HG03064 (cell line): ENCODE data around the gene MYRIP.
"Not testable (repeated sequence)": the region's sequence is repeated elsewhere in the genome, so short reads cannot be mapped to it uniquely, and the experiment has no call there.

Experiments used
- ATAC-seq: cut with Tn5 transposase; IDR thresholded peaks from one replicate; pipeline ENCODE4 v1.9.1; 2021; ENCODE audit warnings: low read depth; ENCODE audit not compliant: unreplicated experiment

Gene MYRIP

GRCh38 chr3:40077139-40077538 lies 267.7 kb downstream of the MYRIP start:
- ATAC-seq, result not testable (repeated sequence)

DNA sequence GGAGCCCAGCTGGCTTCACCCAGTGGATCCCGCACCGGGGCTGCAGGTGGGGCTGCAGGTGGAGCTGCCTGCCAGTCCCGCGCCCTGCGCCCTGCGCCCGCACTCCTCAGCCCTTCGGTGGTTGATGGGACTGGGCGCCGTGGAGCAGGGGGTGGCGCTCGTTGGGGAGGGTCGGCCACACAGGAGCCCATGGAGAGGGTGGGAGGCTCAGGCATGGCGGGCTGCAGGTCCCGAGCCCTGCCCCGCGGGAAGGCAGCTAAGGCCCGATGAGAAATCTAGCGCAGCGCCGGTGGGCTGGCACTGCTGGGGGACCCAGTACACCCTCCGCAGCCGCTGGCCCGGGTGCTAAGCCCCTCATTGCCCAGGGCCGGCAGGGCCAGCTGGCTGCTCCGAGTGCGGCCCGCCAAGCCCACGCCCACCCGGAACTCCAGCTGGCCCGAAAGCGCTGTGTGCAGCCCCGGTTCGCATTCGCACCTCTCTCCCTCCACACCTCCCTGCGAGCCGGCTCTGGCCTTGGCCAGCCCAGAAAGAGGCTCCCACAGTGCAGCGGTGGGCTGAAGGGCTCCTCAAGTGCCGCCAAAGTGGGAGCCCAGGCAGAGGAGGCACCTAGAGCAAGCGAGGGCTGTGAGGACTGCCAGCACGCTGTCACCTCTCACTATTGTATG lies 268.6 kb downstream of the MYRIP start:
- not testable (repeated sequence) for ATAC-seq

DNA sequence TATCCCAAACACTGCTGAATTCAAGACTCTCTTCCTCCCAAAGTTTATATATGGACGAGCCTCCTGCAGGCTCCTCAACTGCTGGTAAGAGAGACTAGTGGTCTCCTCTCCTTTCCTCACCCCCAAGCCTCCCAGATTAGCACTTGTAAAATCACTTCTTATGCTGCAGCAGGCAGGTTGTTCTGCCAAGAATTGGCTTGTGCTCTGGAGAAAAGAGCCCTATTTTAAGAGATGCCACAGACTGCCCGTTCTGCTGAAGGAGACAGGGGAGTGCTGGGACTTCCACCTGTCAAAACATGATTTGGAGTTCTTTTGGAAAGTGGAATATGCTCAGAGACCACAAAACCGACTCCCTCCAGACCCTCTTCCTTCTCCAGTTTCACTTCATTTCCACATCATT lies 269.2 kb downstream of the MYRIP start:
- ATAC-seq, result no peak

GRCh38 chr3:40079203-40079846 lies 269.9 kb downstream of the MYRIP start:
- no peak for ATAC-seq

DNA sequence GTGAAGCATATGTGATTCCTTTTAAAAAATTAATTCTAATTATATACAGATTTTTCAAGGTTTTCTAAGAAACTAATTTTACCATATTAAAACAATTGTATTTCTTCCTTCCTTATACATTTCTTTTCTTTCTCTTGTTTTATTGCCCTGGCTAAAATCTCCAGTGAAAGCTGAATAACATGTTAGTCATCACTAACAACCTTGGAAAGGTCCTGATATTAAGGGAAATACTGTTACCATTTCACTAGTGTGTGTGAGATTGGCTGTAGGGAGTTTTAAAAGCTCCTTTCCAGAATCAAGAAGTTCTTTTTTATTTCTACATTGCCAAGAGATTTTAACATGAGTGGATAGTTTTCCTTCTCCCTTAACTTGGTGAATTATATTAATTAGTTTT lies 270.4 kb downstream of the MYRIP start:
- no peak for ATAC-seq

DNA sequence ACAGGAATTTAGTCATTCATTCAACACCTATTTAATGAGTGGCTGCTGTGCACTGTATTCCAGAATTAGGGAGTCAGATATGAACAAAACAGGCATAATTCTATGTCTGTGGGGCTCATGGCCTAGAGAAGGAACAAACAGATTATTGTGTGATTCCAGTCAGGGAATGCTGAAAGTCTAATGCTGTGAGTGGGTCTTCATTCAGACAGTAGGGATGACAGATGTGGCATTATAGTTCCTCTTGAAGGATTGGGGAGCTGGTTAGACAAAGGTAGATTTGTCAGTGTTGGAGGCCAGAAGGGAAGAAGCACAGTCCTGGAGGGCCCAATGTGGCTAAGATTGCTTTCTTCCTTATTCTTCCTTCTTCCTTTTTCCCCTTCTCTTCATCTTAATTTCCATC lies 273.7 kb downstream of the MYRIP start:
- ATAC-seq, result no peak

DNA sequence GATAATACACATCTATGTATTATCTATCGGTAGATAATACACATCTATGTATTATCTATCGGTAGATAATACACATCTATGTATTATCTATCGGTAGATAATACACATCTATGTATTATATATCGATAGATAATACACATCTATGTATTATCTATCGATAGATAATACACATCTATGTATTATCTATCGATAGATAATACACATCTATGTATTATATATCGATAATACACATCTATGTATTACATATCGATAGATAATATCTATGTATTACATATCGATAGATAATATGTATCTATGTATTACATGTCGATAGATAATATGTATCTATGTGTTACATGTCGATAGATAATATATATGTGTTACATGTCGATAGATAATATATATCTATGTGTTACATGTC lies 275.0 kb downstream of the MYRIP start:
- ATAC-seq, result not testable (repeated sequence)

DNA sequence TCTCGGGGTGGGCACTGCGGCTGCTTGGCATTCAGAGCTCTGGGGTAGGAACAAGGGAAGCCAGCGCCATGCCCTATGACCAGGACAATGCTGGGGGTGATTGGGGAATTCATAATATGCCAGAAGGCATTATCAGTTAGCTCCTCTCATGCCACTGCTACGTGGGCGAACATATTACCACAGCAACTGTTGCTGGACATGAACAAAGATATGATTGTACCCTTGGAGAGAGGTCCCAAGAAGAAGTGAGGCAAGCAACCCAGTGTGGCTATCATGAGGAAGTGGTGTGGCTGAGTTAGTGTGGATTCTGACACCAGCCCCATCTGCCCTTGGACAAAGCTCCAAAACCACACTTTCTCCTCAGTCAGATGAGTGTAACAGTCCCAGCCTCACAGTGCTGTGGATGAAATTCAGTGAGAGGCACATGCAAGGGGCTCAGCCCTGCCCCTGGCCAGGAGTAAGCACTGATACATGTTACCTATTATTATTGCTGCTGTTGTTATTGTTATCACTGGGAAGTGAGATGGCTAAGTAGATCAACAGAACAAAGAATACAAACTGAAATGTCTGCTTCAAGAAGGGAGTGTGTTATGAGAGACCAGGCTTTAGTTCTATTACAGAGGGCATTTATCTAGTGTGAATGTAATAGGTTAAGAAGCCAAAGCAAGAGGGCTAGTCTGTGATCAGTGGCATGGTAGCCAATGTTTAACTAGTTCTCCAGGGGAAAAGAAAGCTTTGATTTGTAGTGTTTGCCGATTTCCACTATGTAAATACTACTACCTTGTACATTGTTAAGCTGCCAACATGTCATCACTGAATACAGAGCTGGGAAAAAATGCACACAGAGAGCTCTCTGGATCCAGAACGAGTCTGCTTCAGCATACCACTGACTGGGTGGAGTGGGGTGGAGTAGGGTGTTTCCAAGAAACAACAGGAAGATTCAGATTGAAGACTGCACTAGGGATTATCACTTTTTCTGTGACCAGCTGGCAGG lies 277.8 kb downstream of the MYRIP start:
- no peak for ATAC-seq

DNA sequence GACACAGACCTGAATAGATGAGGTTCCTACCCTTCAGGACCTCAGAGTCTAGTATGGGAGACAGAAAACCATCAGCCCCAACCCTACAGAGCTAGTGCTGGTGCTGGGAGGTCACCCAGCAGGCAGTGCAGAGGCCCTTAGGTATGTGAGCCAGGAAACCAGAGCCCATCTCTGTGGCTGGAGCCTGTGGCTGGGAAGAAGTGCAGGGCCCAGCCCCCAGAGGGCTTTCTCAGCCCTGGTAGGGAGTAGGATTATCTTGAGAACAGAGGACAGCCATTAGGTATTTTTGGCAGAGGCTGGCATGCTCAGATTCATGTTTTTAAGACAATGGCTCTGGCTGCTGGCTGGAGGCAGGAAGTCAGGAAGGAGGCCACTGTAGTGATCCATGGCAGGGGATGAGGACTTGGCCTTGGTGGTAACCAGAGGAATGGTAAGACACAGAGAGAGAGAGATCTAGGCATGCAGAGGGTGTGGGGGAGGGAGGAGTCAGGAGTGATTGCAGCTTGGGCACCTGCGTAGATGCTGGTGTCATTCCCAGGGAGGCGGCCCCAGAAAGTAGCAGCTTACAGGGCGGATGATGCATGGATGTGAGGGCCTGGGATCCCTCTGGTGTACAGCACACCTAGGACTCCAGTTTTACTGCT lies 279.2 kb downstream of the MYRIP start:
- ATAC-seq, result no peak

- no peak for ATAC-seq
These were observed 287.3 kb downstream of the MYRIP start for GRCh38 chr3:40096661-40097111.

DNA sequence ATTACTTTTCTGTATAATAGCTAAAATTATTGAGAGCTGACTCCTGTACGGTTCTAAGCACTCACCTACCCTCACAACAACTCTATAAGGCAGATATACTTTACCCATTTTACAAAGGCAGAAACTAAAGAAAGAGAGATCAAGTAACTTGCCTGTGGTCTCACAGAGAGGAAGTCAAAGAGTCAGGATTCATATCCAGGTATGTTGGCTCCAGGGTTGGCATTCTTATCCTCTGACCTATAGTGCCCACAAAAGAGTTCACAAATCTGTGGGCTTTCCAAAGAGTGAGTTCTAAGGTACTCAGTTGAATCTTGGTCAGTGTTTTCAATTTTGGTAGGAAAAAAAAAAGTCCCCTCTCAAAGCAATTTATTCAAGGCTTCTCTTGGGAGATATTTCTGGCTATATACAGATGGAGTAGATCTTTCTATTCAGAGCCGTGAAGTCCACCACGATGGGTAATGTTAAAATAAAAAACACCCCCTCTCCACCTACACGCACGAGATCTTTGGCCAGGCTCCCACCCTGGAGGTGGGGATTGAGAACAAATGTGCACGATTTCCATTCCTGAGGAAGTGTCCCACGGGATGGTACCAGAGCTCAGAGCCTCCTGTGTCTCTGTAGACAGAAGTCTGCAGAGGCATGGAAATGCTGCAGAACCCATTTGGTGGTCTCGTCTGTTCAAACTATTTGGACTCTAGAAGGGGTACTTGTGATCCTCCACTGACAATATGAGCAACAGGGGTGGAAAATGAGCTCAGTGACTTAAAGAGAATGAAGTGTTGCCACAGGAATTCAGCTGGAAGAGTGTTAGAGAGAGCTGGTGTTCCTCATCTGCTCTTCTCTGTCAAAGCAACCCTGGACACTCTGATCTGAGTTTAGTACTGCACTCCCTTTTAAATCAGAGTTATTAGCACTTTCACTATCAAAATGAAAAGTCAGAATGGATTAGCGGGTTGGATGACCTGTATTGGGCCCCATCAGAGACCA lies 288.0 kb downstream of the MYRIP start:
- ATAC-seq, result no peak

GRCh38 chr3:40098261-40098759 lies 288.9 kb downstream of the MYRIP start:
- no peak for ATAC-seq

GRCh38 chr3:40099871-40100270 lies 290.5 kb downstream of the MYRIP start:
- no peak for ATAC-seq

DNA sequence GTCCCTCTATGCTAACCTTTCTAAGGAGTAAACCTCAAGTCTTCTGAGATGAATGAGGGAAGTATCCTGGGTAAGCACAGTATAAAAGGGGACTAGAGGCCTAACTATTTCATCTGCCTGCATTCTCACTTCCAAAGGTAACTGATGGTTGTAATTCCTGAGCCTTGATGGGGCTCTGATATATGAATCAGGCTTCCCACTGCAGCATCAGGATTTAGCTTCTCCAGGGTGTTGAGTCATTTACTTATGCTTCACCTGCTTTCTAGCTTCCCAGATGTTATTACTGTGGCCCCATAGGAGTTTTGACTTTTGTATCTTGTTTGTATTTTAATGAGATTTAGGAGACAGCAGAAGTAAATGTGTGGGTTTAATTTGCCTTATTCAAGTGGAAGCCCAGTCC lies 292.8 kb downstream of the MYRIP start:
- no peak for ATAC-seq

DNA sequence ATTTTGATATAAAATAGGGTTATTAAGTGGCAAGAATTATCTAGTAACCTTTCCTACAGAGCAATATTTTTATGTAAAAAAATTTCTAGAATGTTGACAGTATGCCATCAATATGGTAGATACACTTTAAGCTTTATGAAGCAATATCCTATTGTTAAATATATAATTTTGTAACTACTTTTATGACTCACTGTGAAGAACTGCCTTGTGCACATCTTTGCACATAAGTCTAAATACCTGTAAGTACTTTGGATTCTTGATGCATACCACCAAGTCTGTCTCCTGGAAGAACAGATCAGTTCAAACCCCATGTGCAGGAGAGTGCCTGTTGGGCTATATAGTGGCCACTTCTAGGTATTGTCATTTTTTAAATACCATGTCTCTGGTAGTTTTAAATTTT lies 294.4 kb downstream of the MYRIP start:
- no peak for ATAC-seq

DNA sequence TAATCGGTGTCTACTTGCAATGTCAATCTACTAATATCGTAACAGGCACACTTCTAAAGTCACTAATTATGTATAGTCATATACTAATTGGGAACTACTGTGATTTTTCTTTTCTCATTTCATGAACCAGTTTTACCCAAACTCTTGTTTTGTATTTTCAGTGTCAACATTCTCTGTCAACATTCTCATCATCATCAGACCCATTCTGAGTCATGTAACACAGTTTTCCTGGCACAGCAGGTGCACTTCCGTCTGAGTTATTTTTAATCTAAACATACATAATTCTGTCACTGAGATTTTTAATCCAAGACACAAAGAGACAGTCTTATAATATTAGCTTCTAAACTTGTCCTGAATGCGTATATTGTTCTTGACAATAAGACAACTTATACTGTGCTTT lies 295.0 kb downstream of the MYRIP start:
- no peak for ATAC-seq

DNA sequence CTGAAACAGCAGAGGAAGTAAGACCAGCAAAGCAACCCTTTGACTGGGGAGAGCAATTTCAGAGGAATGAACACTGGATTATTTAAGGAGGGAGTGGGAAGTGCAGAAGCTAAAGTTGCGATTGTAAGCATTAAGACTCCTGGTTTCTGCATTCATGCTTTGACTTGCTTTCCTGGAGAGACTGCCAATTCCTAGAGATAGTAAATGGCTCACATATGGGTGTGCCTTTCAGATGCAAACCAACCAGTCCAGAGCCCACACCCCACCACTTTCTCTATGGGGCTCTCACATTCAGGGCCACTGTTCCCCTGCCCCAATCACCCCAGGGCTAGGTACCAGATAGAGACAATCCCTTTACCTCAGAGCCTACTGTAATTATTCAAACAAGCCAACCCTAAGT lies 299.2 kb downstream of the MYRIP start:
- ATAC-seq, result no peak

DNA sequence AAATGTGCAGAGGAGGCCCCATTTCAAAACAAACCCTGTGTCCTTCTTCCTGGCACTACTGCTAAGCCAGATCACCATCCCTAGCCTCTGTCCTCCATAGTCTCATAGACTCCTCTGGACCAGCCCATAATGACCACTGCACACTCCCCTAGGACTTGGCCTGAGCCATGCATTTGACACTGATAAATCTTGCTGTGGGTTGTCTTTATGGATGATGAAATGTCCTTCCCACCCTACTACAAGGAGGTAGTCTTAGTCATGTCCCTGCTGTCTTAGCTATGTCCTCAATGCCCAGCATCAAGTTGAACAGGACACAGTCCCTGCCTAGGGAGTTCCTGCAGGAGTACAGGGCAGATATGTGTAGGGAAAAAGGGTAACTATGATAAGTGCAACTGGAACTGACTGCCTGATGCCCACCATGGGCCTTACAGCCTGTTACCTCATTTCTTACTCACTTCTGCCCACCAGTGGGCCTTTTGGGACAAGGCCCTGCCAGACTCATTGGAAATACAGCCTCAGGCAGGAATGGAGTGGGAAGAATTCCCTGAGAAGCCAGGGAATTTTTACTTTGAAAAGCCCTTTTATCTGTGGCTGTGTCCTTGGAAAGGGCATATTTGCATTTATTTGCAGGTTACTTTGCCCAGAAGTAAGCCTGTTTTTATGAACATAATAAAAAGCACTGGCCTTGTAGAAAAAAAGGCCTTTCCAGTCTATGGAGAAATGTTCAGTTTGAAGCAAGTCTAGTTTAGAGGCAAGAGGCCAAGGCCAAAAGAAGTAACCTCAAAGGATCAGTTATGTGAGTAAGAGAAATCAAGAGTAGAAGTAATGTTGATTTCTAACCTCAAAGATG lies 300.5 kb downstream of the MYRIP start:
- no peak for ATAC-seq
